ENCODE data around the gene NUDT12.

NUDT12 gene

DNA sequence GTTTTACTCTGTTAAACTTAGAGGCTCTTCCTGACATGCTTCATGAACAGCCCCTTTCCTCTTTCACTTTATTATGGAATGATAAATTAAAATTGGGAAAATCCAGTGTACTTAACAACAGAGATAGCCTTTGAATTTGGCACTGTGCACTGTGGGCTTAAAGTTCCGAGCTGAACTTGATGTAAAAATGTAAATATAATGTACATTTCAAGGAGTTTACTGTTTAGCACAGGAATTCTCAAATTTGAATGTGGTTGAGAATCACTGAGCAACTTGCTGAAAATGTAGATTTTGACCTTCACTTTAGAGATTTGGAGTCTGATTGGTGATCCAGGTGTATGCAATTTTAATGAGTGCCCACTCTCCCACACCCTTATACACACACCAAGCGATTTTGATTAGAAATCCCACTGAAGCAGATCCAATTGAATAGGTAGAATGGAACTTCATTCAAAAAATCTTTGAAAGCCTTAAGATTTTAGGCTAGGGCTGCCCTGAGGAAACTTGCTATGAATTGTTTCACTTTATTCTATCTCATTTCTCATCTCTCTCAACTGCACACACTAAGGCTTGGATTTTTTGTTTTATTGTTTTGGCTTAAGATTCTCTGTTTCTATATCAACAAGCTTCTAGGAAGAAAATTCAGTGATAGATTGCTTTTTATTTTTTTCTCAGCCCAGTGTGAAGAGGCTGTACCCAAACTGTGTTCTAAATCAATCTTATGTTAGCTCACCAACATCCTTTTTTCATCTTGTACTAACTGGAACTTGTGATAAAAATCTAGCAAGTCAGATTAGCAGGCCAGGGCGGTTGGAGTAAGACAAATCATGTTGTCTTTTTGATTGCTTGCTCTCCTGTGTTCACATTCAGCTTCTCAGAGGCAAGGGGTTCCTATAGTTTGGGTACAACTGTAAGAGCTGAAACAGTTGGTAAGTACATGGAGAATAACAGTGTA lies 22.9 kb downstream of the NUDT12 start:
- no peak for DNase-seq

DNA sequence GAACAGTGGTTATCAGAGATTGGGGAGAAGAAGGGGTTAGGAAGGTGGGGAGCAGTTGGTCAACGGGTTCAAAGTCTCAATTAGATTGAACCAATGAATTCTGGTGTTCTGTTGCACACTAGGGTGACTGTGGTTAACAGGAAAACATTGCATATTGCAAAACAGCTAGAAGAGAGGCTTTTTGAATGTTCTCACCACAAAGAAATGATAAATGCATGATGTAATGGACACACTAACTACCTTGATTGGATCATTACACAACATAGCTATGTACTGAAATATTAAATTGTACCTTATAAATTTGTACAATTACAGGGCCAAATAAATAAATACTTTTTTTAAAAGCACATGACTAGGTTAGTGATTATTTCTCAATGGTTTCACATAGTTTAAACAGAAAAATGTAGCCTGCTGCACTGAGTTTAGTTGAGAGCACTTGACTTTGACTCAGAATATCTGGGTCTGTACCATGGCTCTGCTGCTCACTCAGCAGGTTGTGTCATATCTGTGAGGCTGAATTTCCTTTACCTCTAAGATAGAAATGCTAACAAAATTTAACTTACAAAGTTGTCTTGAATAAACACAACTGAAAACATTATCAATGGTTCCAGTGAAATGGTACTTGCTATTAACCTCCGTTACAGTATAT lies 30.4 kb downstream of the NUDT12 start:
- DNase-seq, result no peak

DNA sequence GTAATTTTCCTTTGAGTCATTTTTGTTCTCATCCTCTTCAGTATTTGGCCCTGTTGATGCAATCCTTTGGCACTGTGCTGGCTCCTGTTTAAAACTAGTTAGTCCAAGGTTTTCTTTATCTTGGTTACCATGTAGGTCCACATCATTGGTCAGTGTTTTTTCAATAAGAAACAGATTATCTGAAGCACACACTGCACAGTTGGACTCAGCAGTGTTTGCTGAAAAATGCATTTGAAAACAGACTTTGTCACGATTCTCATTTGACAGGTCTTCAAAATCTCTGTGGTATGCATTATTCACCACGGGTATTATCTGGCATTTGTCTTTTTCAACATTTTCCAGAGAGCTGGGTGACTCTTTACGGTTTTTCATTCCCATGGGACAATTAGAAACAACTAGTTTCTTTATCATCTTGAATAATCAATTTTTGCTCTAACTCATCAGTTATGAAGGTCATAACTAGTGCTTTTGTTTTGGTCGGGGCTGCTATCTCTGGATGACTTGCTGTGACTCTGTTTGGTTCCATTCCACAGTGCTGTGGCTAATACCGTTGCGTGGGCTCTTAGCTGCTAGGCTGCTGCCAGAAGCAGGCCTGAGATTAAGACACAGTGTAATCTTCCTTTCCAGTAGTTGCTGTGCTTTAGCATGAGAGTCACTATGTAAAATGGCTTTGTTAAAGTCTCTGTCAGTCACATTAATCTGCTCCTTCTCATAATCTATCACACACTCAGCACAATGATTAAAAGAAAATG lies 36.2 kb downstream of the NUDT12 start:
- DNase-seq, result no peak

DNA sequence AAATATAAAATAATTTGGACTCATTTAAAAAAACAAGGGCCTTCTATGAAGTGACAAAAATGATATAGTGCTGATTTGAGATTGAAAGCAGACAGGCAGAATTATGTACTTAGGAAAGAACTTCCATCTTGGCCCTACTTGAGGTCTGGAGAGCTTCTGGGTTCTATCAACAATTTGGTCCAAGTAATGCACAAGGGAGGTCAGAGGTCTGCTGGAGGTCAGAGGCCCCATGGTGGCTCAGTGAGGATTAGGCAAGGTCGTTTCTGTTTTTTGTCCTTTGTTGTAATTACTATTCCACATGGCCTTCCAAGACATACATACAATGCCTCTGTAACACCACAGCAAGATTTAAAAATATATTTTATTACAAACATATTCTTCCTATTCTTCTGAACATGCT lies 37.2 kb downstream of the NUDT12 start:
- DNase-seq, result no peak

DNA sequence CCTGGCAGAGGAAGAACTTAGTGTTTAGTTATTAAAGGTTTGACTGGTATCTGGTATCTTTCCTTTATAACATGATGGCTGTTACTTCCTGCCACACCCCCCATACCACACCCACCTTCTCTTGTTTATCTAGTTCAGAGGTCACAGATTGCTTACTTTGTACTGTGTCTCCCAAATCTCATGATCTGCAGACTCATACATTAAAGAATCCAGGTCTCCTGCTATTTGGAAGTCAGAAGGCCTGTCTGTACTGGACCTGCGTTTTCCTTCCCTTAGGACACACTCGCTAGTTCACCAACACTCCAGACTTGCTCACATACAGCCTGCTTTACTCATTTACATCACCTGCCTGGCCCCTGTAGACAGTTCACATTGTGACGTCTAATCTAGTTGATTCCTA lies 39.3 kb downstream of the NUDT12 start:
- no peak for DNase-seq

DNA sequence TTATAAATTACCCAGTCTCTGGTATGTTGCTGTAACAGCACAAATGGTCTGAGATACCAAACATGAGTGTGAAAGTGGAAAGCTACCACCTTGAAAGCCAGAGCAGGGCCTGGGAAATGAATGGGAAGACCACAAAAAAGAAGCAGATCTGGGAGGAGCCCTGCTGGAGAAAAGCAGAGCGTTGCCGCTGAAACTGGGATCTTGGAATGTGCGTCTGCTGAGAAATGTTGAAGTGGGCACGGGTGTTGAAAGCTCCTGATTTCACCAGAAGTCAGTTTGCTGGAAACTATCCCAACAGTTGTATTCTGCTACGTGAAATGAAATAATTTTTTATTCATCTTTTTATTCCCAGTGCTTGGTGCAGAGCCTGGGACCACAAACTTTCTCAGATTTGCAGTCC lies 40.0 kb downstream of the NUDT12 start:
- no peak for DNase-seq

DNA sequence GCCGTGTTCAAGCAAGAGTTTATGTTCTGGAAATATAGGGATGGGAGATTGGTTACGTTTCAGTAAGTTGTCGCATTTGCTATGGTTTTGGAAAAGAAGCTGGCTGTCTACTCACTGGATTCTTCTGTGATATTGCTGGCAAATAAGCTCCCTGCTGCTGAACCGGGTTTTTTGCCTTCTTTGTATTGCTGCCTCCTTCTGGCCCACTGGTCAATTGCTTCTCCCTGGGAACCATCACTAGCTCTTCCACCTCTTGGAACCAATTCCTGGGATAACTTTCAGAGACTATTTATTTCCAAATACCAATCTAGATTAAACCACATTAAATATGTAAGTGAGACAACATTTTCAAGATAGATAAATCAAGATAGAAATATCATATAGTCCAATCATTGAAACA lies 43.0 kb downstream of the NUDT12 start:
- DNase-seq, result no peak

DNA sequence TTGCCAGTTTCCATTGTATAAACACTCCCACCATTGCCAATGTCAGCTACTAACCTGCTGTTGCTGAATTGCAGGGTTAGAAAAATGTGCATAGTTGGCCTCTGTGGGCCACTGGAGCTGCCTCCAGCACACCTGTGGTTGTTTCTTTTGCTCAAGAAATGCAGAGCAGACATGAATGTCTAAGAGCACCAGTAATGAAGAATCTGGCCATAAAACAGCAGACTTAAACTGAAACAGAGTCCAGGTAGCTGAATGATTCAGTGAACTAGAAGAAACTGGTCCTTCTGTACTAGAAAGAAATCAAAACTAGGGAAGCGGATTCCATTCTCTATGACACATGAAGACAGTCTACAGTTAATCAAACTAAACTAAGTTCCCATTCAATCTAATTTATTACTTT lies 48.2 kb downstream of the NUDT12 start:
- DNase-seq, result no peak

DNA sequence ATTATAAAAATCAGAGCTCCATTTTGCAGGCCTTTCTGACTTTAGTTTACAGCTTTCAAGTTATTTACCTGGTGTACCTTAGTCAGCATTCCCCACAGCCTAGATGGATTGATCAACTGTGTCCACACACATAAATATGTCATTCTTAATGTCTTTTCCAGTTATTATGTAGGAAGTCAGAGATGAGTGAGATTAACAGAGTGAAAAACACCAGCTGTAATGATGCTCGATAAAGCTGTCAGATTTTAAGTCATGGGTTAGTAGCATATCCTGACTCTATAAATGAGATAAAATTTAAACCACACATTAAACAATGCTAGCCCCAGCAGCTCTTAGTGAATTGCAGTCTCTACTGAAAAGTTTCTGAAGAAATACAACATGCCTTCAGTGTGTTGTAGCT lies 48.9 kb downstream of the NUDT12 start:
- no peak for DNase-seq

DNA sequence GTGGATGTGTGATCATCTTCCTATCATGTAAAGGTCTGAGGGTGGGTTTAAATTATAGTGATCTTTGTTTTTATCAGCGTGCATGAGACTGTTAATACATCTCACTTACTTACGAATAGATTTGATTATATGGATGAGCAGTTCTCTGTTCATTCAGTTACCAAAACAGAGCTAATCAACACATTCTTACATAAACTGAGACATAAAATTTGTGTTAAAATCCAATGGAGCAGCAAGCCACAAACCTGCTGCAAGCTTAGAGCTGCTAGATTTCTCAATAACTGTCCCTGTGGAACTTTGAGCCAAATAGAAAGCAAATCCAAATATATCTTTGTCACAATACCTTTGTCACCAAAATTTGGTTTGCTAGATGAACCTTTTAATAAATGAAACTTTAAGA lies 50.1 kb downstream of the NUDT12 start:
- no peak for DNase-seq

DNA sequence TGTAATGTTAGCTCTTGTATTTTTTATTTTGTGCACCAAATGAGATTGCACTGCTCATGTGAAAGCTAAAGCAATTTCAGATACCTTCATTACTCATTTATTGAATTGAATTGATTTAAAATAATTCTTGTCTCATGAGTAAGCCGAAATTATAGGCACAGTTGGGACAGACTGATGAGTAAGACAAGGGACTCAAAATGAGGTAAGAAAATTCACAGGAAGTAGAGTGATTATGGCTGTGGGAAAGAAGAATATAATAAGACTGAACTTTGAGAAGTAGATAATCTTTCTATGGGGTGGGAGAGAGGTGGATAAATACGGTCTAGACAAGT lies 51.1 kb downstream of the NUDT12 start:
- no peak for DNase-seq

DNA sequence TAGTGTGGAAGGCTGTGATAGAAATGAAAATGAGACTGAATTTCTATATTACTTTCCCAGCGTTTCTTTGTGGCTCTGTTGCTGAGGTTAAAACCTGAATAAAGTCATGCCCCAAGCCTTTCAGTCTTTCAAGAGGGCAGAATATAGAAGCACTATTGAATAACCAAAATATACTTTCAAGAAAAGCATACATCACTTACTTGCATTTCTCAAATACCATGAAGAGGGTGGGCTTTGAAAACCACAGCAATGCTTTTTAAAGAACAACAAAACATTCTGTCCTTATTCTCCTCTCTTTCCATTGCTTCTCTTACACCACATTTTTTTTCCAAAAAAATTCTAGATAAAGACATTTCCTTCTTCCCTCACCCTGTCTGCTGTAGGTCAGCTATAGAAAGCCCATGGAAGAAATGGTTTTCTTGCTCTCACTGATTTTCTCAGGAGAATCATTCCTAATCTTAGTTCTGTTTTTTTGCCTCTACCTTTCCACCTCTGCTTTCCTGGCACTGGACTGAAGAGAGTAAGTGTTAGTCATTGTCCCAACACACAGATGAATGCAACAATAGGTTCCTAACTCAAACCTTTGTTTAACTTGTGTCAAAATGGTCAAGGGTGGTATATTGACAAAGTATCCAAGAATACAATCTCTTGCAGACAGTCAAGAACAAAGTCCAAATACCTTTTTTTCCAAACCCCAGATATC lies 51.6 kb downstream of the NUDT12 start:
- DNase-seq, result no peak

DNA sequence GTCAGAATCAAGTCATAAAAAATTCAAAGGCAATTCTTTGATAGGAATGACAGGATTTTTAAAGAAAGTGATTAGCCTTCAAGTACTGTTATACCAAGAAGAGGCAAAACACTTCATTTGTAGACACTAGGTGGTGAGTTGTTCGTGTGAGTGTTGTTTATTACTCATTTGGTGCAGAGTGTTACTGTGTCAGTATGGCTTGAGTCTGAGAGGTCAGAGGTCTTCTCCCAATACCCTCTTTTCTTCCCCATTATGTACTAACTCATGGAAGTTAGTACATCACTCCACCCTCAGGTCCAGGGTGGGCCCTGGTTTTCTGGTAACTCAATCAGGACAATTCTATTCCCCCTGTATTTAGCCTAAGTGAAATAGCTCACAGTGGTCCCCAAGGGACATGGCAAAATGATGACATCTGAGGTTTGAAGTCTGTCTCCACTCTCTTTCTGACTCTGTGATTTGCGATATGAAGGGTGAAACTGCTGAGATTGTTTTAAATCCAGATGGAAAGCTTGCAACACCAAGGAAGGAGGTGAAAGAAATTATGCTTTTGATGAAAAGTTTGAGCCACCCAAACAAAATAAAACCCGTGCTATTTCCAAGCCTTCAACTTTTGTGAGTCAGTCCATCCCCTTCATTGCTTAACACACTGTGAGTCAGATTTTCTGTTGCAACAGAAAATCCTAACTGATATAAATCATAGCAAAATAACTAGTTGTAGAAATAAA lies 56.8 kb downstream of the NUDT12 start:
- no peak for DNase-seq

DNA sequence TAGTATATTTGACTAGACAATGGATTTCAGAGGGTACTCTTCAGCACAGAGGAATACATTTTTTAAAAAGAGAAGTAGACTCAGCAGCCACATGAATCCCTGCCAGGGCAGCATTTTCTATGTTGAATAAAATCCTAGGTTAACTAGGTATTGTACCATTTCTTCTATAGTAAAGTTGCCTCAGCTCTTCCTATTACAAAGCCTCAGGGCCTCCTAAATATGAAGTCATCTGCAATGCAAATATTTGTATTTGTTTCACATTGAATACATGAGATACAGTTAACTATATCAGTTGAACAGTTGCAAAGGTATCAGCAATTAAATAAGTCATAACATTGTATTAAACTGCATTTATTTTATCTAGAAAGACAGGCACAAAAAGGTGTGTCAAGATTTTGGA lies 59.5 kb downstream of the NUDT12 start:
- no peak for DNase-seq

DNA sequence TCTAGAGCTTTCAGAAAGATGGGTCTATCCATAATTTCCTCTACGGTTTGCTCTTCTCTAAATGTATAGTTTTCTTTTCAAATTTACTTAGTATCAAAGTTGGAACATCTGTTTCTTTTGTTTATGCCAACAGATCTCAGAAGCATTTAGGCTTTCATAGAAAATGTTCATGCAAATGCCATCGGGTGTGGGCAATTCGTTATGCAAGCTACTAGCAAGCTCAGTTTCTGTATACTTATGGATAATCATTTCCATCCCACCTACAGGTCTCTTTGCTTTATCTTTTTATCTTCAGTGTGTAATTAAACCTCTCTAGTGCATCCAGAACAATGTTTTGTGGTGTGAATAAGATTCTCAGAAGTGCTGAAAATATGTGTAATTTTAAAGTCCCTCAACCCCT lies 59.9 kb downstream of the NUDT12 start:
- no peak for DNase-seq

Data from T1000 (cell line).